PC-9 (cell line): ENCODE results near the gene UGGT1.

Experiments
- CTCF ChIP-seq: fragments of 200-600 bp; sonication (generic); conservative IDR thresholded peaks from 2 replicates; pipeline ENCODE4 v1.6.1; 2017; ENCODE audit warnings: mixed run types, antibody characterized with exemption, mild to moderate bottlenecking, moderate library complexity
- EZH2 ChIP-seq: fragments of 200-600 bp; sonication (generic); IDR thresholded peaks from 2 replicates; pipeline ENCODE4 v1.8.0; 2017; ENCODE audit warnings: antibody characterized with exemption, low read depth

GRCh38 chr2:128058114-128058513, 32.9 kb upstream of the UGGT1 start:
- no peak for TF ChIP-seq CTCF
- no peak for TF ChIP-seq EZH2
